Hematopoietic multipotent progenitor cell treated with erythropoietin and hydrocortisone succinate and interleukin-3 and kit ligand, for 8 days (in vitro differentiated cells): ENCODE data around the gene ZBTB4.

Experiments used
- DNase-seq: peaks from one replicate; pipeline ENCODE4 v3.0.0-alpha.2; 2015

Gene ZBTB4

DNA sequence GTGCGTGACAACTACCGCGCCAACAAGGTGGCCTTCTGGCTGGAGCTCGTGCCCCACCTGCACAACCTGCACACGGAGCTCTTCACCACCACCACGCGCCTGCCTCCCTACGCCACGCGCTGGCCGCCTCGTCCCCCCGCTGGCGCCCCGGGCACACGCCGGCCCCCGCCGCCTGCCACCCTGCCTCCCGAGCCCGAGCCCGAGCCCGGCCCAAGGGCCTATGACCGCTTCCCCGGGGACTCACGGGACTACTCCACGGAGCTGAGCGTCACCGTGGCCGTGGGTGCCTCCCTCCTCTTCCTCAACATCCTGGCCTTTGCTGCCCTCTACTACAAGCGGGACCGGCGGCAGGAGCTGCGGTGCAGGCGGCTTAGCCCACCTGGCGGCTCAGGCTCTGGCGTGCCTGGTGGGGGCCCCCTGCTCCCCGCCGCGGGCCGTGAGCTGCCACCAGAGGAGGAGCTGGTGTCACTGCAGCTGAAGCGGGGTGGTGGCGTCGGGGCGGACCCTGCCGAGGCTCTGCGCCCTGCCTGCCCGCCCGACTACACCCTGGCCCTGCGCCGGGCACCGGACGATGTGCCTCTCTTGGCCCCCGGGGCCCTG, 62.3 kb downstream of the ZBTB4 start:
- no peak for DNase-seq

GRCh38 chr17:7416323-7416722, 63.1 kb downstream of the ZBTB4 start:
- no peak for DNase-seq

DNA sequence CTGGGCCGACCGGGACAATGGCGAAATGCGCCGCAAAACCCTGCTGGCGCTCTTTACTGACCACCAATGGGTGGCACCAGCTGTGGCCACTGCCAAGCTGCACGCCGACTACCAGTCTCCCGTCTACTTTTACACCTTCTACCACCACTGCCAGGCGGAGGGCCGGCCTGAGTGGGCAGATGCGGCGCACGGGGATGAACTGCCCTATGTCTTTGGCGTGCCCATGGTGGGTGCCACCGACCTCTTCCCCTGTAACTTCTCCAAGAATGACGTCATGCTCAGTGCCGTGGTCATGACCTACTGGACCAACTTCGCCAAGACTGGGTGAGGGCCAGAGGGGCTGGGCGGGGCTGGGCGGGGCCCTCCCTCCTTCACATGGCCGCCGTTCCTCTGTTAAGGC, 63.6 kb downstream of the ZBTB4 start:
- no peak for DNase-seq

DNA sequence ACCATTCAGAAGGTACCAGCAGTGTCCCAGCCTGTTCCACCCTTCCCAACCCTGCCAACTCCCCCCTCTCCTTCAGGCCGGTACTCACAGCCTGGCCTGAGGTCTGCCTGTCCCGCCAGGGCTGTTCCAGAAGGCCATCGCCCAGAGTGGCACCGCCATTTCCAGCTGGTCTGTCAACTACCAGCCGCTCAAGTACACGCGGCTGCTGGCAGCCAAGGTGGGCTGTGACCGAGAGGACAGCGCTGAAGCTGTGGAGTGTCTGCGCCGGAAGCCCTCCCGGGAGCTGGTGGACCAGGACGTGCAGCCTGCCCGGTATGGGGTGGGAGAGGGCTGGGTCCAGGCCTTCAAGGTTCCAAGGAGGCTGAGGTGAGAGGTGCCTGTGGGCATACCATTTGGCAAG, 64.6 kb downstream of the ZBTB4 start:
- no peak for DNase-seq

DNA sequence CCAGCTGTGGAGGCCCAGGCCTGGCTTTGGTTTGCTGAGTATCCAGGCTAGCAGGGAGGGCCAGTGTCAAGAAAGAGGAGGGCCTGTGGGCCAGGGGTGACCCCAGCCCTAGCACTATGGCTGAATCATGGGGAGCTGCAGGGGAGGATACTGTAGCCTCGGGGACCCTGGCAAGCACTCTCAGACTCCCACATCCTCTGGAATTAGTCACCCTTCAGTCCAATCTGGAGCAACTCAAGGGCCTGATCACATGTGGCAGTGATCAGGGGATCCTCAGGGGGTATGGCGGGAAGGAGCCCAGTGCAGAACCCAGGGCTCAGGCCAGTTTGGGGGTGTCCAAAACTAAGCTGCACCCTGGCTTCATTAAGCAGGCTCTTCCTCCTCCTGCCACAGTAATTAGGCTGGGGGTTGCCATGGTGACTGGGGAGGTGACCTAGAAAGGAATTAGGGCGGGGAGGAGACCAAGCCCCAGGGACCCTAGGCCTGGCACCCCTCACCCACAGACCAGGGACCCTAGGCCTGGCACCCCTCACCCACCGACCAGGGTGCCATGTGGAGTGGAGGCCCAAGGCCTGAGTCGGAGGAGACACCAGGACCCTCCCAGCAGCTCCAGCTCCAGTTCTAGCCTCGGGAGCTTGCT, 66.0 kb downstream of the ZBTB4 start:
- no peak for DNase-seq

DNA sequence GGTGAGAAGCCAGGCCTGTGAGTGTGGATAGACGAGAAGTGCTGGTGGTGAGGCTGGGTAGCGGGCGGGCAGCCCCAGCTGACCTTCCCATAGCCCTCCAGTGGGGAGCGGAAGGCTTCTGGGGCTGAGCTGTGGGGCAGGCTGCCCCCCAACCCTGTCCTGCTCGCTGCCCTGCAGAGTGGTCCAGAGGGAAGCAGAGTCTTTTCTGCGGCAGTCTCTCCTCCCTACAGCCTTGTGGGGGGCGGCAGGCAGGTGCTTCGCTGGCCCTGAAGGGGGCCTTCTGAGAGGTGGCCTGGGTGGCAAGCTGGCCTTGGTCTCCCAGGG, 68.0 kb downstream of the ZBTB4 start:
- DNase-seq = no peak

DNA sequence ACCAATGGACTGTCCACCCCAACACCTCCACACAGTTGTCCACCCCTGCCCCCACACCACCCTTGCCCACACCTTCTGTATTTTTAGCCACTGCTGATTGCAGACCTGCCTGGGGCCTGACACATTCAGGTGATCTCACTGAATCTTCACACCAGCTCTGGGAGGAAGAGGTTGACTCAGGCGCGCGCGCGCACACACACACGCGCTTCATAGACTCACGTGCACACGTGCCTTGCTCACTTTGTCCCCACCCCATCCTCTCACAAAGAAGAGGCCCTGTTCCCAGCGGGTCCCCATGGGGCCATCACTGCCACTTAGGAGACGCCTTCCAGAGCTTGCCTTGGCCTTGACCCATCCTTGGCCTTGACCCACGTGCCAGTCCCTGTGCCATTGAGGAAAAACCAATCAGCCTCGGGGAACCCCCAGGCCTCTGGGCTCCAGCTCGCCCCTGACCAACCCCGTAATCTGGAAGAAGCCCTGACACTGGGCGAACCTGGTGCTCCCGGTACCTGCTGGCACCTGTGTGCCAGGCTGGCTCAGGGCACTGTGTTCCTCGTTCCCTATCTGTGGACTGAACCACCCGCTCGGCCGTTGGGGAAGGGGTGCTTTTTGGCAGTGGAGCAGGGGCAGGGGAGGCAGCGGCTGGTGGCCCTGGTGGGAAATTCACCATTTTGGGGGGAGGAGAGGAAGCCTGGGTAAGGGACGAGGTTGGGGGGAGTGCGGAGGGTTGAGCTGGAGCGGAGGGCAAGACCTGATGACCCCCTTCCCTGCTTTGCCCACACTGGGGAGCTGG, 68.6 kb downstream of the ZBTB4 start:
- no peak for DNase-seq

- DNase-seq = no peak
Observed at GRCh38 chr17:7409716-7410115, 69.7 kb downstream of the ZBTB4 start.
